ENCODE measurements around the gene RAB33B.
"Not testable (repeated sequence)": the region's sequence is repeated elsewhere in the genome, so short reads cannot be mapped to it uniquely, and the experiment has no call there.

The RAB33B gene

DNA sequence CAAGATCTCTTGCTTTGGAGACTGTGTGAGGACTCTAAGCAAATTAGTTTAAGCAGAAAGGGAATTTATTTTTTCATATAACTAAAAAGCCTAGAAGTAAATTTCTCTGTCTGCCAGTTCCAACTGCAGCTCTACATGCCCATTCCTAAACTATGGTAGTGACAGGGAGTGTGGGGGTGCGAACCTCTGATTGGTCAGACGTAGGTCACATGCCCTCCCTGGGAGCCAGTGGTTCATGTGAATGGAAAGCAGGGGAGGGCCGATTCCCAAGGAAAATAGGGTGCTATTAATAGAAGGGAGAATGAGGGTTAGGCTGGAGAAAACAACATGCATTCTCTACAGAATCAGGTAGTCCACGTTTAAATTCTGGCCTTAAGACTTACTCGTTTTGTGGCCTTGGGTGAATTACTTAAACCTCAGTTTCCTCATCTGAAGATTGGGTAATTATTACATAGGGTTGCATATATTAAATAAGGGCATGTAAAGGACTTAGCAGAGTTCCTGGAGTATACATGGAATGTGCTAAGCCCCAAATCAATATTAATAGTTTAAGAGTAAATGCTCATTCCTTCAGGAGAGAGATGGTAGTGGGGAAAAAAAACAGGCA, 7.2 kb downstream of the RAB33B start:
- TF ChIP-seq, protein P1, sequence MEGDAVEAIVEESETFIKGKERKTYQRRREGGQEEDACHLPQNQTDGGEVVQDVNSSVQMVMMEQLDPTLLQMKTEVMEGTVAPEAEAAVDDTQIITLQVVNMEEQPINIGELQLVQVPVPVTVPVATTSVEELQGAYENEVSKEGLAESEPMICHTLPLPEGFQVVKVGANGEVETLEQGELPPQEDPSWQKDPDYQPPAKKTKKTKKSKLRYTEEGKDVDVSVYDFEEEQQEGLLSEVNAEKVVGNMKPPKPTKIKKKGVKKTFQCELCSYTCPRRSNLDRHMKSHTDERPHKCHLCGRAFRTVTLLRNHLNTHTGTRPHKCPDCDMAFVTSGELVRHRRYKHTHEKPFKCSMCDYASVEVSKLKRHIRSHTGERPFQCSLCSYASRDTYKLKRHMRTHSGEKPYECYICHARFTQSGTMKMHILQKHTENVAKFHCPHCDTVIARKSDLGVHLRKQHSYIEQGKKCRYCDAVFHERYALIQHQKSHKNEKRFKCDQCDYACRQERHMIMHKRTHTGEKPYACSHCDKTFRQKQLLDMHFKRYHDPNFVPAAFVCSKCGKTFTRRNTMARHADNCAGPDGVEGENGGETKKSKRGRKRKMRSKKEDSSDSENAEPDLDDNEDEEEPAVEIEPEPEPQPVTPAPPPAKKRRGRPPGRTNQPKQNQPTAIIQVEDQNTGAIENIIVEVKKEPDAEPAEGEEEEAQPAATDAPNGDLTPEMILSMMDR (IDR thresholded peaks at IDR 0.05; ENCODE audit: low read depth, low read length, missing control alignments), result no peak
- no peak overlapping the region for H3K4me3 ChIP-seq (ENCODE audit: low read depth, low read length)
- no peak for DNase-seq (ENCODE audit: low read depth)

- DNase-seq (ENCODE audit: low read depth); H3K4me3 ChIP-seq (ENCODE audit: low read depth, low read length): not testable (repeated sequence)
These were observed 10.6 kb downstream of the RAB33B start for GRCh38 chr4:139464512-139464911.

GRCh38 chr4:139465922-139466321, 12.0 kb downstream of the RAB33B start:
- DNase-seq (ENCODE audit: low read depth), result no peak
- TF ChIP-seq, protein P1 (IDR thresholded peaks at IDR 0.05; ENCODE audit: low read depth, low read length, missing control alignments), result no peak

DNA sequence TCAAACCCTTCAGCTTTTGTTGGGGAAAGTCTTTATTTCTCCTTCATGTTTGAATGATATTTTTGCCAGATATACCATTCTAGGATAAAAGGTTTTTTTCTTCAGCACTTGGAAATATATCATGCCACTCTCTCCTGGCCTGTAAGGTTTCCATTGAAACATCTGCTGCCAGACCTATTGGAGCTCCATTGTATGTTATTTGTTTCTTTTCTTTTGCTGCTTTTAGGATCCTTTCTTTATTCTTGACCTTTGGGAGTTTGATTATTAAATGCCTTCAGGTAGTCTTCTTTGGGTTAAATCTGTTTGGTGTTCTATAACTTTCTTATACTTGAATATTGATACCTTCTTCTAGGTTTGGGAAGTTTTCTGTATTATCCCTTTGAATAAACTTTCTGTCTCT, 14.8 kb downstream of the RAB33B start:
- DNase-seq (ENCODE audit: low read depth); H3K4me3 ChIP-seq (ENCODE audit: low read depth, low read length): not testable (repeated sequence)

More at GRCh38 chr4:139465922-139466321, 12.0 kb downstream of the RAB33B start:
- no peak overlapping the region for H3K4me3 ChIP-seq (ENCODE audit: low read depth, low read length)

- no peak overlapping the region for H3K4me3 ChIP-seq (ENCODE audit: low read depth, low read length)
- no peak for DNase-seq (ENCODE audit: low read depth)
- TF ChIP-seq, protein P1 (IDR thresholded peaks at IDR 0.05; ENCODE audit: low read depth, low read length, missing control alignments), result no peak
These were observed 15.3 kb downstream of the RAB33B start for GRCh38 chr4:139469216-139469615.

GRCh38 chr4:139469869-139470268, 15.9 kb downstream of the RAB33B start:
- TF ChIP-seq, protein P1 (IDR thresholded peaks at IDR 0.05; ENCODE audit: low read depth, low read length, missing control alignments), result no peak
- no peak overlapping the region for H3K4me3 ChIP-seq (ENCODE audit: low read depth, low read length)
- no peak for DNase-seq (ENCODE audit: low read depth)

DNA sequence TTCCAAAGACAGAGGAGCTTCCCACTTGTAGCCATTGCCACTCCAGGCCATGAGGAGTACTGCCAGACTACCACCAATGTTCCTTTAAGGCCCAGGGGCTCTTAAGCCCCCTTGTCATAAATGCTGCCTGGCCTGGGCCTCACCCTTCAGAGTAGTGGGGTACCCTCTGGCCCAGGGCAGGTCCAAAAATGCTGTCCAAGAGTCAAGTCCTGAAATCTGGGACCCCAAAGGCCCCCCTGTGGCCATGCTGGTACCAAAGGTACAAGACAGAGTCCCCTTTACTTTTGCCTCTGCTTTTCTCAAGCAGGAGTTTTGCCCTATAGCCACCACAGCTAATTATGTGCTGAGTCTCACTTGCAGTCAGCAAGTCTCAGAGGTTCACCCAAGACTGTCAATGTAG, 16.4 kb downstream of the RAB33B start:
- no peak overlapping the region for H3K4me3 ChIP-seq (ENCODE audit: low read depth, low read length)
- TF ChIP-seq, protein P1 (IDR thresholded peaks at IDR 0.05; ENCODE audit: low read depth, low read length, missing control alignments), result no peak
- no peak for DNase-seq (ENCODE audit: low read depth)

DNA sequence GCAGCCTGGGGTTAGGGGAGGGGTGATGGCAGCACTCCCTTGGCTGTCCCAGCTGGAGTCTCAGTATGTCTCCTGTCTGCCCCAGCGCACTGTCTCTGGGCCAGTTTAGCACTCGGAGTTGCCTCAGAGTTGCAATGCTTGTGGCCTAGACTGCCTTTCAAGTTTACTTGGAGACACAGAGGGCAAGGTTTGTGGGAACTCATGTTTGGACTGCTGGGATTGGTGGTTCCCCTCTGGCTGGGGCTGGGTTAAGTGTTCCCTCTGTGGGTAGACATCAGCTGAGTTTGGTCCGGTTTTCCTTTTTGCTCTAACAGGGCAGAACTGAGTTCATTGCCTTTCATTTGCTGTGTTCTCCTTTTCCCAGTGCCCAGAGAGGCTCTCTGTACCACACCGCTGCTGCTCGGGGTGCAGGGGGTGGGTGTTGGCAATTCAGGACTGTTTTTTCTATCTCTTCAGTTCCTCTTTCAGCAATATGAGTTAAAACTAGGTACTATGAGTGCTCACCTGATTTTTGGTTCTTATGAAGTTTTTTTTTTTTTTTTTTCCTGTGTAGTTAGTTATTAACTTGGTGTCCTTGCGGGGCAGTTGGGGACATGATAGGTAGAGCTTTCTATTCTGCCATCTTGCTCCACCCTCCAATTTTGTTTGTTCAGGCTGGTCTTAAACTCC, 17.2 kb downstream of the RAB33B start:
- TF ChIP-seq, protein P1 (IDR thresholded peaks at IDR 0.05; ENCODE audit: low read depth, low read length, missing control alignments), result no peak
- DNase-seq (ENCODE audit: low read depth), result no peak
- no peak overlapping the region for H3K4me3 ChIP-seq (ENCODE audit: low read depth, low read length)

All from GM12864 (cell line).